GM21367 (cell line): ENCODE measurements around the gene USH1G.
"Not testable (repeated sequence)": the region's sequence is repeated elsewhere in the genome, so short reads cannot be mapped to it uniquely, and the experiment has no call there.

ENCODE experiments used
- ATAC-seq: cut with Tn5 transposase; IDR thresholded peaks from one replicate; pipeline ENCODE4 v1.9.1; 2021; ENCODE audit not compliant: unreplicated experiment

Gene USH1G

DNA sequence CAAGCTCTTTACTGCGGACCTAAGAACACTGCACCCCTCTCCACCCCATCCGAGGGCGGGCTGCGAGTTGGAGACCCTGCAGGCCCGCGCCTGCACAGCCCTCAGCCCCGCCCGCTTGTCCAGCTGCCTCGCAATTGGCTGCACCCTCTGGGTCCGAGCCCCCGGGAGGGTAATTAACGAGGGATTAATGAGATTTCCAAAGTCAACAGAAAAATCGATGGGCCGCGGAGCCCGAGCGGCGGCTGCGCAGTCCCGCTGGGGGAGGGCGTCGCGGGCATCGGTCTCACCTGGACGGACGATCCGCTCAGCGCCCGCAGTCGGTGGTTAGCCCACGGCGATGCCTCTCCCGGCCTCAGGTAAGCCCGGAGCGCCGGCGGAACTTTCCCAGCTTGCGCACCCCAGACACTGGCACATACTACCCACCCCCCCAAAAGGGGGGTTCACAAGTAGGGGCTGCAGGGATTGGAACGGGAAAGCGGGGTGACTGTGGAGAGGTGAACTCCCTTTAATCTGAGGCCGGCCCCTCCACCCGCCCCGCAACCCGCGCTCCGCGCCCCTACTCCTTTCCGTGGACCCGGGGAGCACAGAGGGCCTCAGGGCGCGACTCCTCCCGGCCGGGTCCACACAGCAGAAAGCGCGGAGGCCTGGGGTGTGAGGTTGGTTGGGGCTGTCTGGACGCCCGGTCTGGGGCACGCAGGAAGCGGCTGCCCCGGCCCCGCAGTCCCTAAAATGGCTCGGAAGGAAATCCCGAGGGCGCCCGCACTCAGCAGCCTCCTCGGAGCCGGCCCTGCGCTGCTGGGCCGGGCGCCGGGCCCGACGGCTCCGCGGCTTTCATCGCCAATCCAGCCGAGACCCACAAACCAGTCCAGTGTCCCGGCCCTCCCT is 12.8 kb upstream of the USH1G start, which contains the start of gene OTOP3:
Gene OTOP3 (plus strand): TSS at position 314 of the 885 bp plus-strand sequence. CDS start 24 bp downstream, at position 338.
- no peak for ATAC-seq

- no peak for ATAC-seq
Measured at GRCh38 chr17:74935048-74935447, 12.0 kb upstream of the USH1G start.

DNA sequence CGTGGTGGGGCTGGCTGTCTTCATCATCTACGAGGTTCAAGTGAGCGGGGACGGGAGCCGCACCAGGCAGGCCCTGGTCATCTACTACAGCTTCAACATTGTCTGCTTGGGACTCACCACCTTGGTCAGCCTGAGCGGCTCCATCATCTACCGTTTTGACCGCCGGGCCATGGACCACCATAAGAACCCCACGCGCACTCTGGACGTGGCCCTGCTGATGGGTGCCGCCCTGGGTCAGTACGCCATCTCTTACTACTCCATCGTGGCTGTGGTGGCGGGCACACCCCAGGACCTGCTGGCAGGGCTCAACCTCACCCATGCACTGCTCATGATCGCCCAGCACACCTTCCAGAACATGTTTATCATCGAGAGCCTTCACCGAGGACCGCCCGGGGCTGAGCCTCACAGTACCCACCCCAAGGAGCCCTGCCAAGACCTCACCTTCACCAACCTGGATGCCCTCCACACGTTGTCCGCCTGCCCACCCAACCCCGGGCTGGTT is 7.5 kb upstream of the USH1G start:
- no peak for ATAC-seq

GRCh38 chr17:74928786-74929185 is 5.7 kb upstream of the USH1G start:
- no peak for ATAC-seq

DNA sequence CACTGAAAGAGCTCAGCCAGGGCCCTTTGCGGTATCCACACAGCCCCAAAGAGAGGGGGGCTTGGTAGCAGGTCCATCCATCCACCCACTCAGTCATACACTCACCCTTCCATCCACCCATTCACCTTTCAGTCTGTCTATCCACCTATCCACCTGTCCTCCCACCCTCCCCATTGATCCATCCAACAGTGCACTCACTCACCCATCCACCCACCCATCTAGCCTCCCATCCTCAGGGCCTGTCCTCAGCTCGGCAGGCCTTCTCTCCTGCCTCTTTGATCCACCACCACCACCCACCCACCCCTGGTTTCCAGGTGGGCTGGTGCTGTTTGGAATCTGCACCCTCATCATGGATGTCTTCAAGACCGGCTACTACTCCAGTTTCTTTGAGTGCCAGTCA is 2.2 kb upstream of the USH1G start:
- no peak for ATAC-seq

DNA sequence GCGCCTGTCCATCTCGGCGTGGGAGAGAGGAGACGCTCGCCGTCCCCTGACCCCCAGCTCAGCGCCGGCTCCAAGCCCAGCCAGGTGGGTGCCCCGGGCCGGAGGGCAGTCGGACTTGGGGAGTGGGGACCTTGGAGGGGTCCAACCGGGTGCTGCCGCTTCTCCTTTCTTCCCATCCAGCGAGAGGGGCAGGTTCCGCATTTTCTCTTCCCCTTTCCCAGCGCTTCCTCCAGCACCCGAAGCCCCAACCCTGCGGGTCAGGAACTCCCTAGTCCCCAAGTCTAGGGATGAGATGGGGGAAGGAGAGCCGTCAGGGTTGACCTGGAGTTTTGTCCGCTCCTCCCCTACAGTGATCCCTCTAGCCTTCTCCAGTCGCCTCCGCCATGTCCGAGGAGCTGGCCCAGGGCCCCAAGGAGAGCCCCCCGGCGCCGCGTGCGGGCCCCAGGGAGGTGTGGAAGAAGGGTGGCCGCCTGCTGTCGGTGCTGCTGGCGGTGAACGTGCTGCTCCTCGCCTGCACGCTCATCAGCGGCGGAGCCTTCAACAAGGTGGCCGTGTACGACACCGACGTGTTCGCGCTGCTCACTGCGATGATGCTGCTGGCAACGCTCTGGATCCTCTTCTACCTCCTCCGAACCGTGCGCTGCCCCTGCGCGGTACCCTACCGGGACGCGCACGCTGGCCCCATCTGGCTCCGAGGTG is 1.3 kb upstream of the USH1G start, which contains the start of gene OTOP2:
Gene OTOP2 (plus strand): TSS at position 24 of the 699 bp plus-strand sequence. CDS start 360 bp downstream, at position 384.
- ATAC-seq, result no peak

- ATAC-seq, result no peak
Measured at GRCh38 chr17:74923538-74924249, 639 bp upstream of the USH1G start.

DNA sequence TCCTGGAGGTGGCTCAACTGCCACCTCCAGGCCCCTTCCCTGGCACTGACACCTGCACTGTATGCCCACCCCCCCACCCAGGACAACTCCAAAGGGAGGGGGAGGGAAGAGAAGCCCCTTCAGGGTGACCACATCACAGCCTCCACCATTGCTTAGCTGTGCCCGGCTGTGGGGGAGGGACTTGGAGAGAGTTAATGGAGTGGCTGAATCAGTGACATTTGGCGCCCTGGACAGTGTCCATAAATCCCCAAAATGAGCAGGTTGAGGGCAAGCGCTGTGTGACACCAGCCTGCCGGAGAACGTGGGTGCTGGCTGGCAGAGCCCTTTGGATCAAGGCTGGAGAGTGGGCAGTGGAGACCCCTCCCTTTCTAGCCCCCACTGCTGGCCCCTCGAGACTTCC is 883 bp downstream of the USH1G start:
- no peak for ATAC-seq

- no peak for ATAC-seq
Measured at GRCh38 chr17:74921769-74922168, 1.3 kb downstream of the USH1G start.

DNA sequence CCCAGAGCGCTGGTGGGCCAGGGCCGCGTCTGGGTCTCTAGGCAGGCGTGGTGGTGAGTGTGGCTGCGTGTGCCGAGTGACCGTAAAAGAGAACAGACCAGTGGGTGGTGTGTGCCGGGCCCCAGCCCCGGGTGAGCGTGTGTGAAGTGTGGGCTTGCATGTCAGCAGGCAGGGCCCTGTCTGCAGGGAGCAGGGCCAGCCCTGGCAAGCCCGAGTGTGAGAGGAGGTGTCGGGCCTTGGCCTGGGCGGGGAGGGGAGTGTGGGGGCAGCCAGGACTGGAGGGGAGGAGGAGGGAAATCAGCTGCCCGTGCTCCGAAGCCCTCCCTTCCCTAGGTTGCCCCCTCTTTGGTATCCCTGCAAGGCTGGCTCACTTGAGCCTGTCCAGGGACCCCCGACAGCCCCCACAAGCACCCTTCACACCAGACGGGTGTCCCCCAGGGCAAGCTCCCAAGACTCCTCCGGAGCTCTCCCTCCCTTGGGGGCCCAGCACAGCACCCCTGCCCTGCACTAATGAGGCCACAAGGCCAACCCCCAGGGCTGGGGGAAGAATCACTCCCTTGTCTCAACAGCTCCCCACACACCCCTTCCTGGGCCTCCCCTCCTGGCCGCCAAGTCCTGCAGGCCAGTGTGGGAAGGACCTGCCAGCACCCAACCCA is 1.9 kb downstream of the USH1G start:
- ATAC-seq, result no peak

DNA sequence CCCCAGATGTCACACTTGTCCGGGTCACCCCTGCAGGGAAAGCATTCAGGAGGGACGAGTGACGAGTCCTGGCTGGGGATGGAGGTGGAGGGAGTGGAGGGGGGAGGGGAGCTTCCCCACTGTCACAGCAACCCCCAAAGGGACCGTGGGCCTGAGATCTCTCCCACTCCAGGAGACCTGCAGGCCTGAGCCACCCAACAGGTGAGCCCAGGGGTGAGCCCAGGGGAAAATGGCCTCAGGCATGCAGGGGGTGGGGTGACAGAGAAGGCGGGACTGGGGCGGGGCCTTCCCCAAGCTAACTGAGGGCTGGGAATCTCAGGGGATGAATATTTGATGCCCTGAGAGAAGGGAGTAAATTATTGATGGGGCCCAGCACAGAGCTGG is 2.4 kb downstream of the USH1G start:
- ATAC-seq, result no peak

GRCh38 chr17:74920306-74920620 is 2.8 kb downstream of the USH1G start:
- no peak for ATAC-seq

- no peak for ATAC-seq
Measured at GRCh38 chr17:74919440-74920305, 3.4 kb downstream of the USH1G start.

DNA sequence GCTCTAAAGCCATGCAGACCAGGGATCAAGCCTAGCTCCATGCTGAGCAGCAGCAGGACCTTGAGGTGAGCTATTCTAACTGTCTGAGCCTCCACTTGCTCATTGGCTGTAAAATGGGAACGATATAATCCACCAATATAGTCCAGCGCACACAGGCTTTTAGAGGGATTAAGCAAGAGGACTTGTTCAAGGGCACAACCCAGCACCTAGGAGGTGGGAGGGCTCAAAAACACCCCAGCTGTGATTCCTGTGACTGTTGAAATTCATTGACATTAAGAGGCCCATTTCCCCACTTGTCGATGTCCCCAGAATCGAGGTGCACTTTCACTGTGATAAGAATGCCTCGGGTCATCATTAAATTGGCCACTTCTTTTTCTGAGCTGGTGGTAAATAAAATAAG is 4.1 kb downstream of the USH1G start:
- ATAC-seq, result no peak

GRCh38 chr17:74917430-74917829 is 5.6 kb downstream of the USH1G start:
- ATAC-seq, result no peak

DNA sequence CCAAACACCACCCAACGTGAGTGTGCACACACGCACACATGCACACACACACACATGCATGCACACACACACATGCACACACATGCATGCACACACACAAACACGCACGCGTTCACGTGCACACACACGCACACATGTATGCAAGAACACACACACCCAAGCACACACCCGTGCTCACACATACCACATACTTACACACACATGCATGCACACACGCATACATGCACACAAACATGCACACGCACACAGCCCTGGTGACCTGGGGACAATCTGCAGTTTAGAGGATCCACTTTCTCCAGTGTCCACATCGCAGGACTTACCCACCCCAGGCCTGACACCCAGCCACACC is 6.2 kb downstream of the USH1G start:
- ATAC-seq, result no peak

DNA sequence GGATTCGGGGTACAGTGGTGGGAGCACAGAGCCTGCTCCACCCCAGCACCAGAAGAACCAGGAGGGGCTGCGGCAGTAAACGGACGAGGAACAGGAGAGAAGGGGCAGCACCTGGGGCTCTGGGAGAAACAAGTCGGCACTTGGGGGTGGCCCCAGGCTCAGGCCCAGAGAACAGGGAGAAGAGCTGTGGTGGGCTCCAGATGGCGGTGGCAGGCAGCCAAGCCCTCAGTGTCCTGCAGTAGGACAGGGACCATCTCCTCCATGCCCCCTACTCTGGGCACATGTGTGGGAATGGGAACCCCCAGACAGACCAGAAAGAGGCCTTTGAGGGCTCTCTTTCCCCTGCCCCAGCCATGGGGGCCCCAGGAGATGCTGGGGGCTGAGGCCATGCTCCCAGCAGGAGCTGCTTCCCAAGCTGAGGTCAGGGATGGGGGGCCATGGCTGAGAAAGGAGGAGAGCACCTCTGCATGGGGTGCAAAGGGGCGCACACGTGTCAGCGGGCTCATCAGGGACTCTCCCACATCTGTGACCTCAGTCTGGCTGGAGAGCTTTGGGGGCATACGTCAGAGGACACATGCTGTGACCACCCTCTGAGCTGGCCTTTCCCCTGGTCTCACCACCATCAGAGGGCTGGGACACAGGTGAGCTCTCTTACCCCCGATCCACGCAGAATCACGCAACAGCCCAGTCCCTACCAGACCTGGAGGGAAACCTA is 6.8 kb downstream of the USH1G start:
- ATAC-seq, result no peak

DNA sequence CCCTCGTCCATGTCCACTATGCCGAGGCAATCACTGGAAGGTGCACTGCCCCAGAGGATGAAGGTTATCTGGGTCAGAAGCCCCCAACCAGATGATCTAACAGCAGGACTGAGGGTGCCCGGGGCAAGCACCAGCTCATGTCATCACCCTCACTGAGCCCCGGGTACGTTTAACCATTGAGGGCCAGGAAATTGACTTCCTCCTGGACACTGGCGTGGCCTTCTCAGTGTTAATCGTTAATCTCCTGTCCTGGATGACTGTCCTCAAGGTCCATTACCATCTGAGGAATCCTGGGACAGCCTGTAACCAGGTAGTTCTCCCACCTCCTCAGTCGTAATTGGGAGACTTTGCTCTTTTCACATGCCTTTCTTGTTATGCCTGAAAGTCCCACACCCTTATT is 11.6 kb downstream of the USH1G start:
- not testable (repeated sequence) for ATAC-seq

DNA sequence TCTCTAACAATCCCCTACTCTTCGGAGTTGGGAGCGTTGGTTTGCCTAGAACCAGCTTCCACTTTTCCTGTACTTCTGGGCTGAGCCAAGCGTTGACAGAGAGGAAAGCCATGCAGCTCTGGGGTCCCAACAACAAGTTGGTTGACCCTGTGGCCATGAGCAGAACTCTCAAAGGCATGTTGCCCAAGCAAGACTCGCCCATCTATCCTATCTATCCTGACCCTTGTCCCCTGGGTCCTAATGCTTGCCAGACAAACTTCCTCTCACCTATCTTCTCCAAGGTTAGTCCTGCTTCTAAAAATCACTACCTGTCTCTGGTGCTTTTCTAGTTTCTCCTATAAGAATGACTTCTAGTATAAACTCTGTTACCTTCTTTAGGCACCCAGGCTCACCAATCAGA is 14.0 kb downstream of the USH1G start:
- ATAC-seq, result not testable (repeated sequence)
